Small intestine (tissue), 7 donors: Measurements from ENCODE around the gene DDN. TPM values are rescaled to one million over a fixed set of nuclear protein-coding genes. Genes with fewer than 3 reads are reported as not detected.

Experiments
- DNase-seq, 2 donors: peaks; one replicate each; pipeline versions ENCODE4 v3.0.0 to v3.0.0-alpha.2; 2013
- FAIRE-seq: peaks from 2 replicates; lab custom pipeline; 2012; peaks lifted over from hg19 to GRCh38; lab: Jason Lieb, UNC
- H3K27ac ChIP-seq, 3 donors: one replicate each; pipeline ENCODE4 v1.5.1; 2013; ENCODE audit warnings: low read length in 2 of 3, mild to moderate bottlenecking in 2 of 3, control low read depth in 1 of 3, inconsistent platforms in 1 of 3, low read depth in 1 of 3, moderate library complexity in 1 of 3
- H3K27me3 ChIP-seq, 3 donors: one replicate each; pipeline ENCODE4 v1.6.1; 2013; ENCODE audit warnings: low read length in 3 of 3, inconsistent platforms in 1 of 3; ENCODE audit not compliant: control insufficient read depth in 3 of 3, insufficient read depth in 3 of 3
- H3K36me3 ChIP-seq, 3 donors: one replicate each; pipeline ENCODE4 v1.6.1; 2013; ENCODE audit warnings: low read length in 3 of 3, inconsistent platforms in 1 of 3, low read depth in 1 of 3, mild to moderate bottlenecking in 1 of 3, moderate library complexity in 1 of 3; ENCODE audit not compliant: control insufficient read depth in 3 of 3, insufficient read depth in 2 of 3
- H3K4me1 ChIP-seq, 3 donors: one replicate each; pipeline ENCODE4 v1.6.1; 2013; ENCODE audit warnings: low read length in 2 of 3, inconsistent platforms in 1 of 3, low read depth in 1 of 3, mild to moderate bottlenecking in 1 of 3, moderate library complexity in 1 of 3; ENCODE audit not compliant: control insufficient read depth in 3 of 3, insufficient read depth in 2 of 3
- H3K4me3 ChIP-seq, 3 donors: one replicate each; pipeline ENCODE4 v1.5.1; 2013; ENCODE audit warnings: low read length in 3 of 3, control low read depth in 1 of 3, inconsistent platforms in 1 of 3, low read depth in 1 of 3, mild to moderate bottlenecking in 1 of 3, moderate library complexity in 1 of 3
- H3K9me3 ChIP-seq, 2 donors: one replicate each; pipeline ENCODE4 v1.6.1; 2013; ENCODE audit warnings: low read depth in 1 of 2, low read length in 1 of 2; ENCODE audit not compliant: control insufficient read depth in 2 of 2, insufficient read depth in 1 of 2
- WGBS, 3 donors: extraction: QIAGEN DNeasy Blood & Tissue Kit; methylation state at CpG; one replicate each; pipeline ENCODE4 v1.1.7; 2013; 5-methylcytosine and 5-hydroxymethylcytosine counted together
- polyA plus RNA-seq, 4 donors: library from polyadenylated mRNA; stranded (reverse) in 3 of 4; unstranded in 1 of 4; fragments of 200-250 nt in 3 of 4; fragments of 120-200 nt in 1 of 4; gene quantifications; one replicate each; pipeline versions ENCODE4 v1.2.1 to v1.2.3, GENCODE V29; 2013
- donor health status: healthy with polysubstance abuse.
- donor health status: control.
- donor health status: control.
- donor health status: Bipolar disorder and iron deficiency.
- donor health status: healthy.

Gene DDN
- polyA plus RNA-seq, 4 donors: 0.16 to 0.22 (median 0.19) TPM; not detected in 1

- no peaks in the 10 kb centered on the region for H3K27me3 ChIP-seq
- DNase-seq (no peak), FAIRE-seq (no peak)
- H3K4me3 ChIP-seq: peak overlapping the region in 1 of 3 donors; percentile 0
- H3K4me1 ChIP-seq: peaks cover 3 to 14% (median 6%) of the 10 kb centered on the region in 3 donors
- H3K27ac ChIP-seq: no peak overlapping the region
- H3K9me3 ChIP-seq: no peaks in the 10 kb centered on the region
- peaks cover 0 to 15% (median 0%) of the 10 kb centered on the region in 3 donors for H3K36me3 ChIP-seq
- 71 to 94% (median 89%) methylated on average over 3 of the region's 3 CpGs for WGBS, 3 donors
These were observed 44.2 kb downstream of the DDN start for GRCh38 chr12:48954841-48955501.

GRCh38 chr12:48954061-48954460, 45.1 kb downstream of the DDN start:
- no peak for FAIRE-seq
- Histone ChIP-seq H3K36me3 (peaks cover 0 to 19% (median 0%) of the 10 kb centered on the region in 3 donors), H3K4me3 (no peak overlapping the region), H3K9me3 (no peaks in the 10 kb centered on the region), H3K27me3 (no peaks in the 10 kb centered on the region), H3K27ac (no peak overlapping the region), H3K4me1 (peaks cover 3 to 14% (median 6%) of the 10 kb centered on the region in 3 donors)
- WGBS, 3 donors: 97 to 99% (median 98%) methylated on average over 3 of the region's 3 CpGs
- no peak for DNase-seq

GRCh38 chr12:48952691-48953090, 46.5 kb downstream of the DDN start:
- no peak overlapping the region for H3K27ac ChIP-seq
- DNase-seq (no peak), FAIRE-seq (no peak)
- peaks cover 0 to 22% (median 0%) of the 10 kb centered on the region in 3 donors for H3K36me3 ChIP-seq
- H3K9me3 ChIP-seq: no peaks in the 10 kb centered on the region
- 90 to 94% (median 90%) methylated on average over 4 of the region's 4 CpGs for WGBS, 3 donors
- H3K4me3 ChIP-seq: no peak overlapping the region
- peaks cover 3 to 6% (median 6%) of the 10 kb centered on the region in 3 donors for H3K4me1 ChIP-seq
- H3K27me3 ChIP-seq: no peaks in the 10 kb centered on the region

- no peak overlapping the region for H3K27ac ChIP-seq
- no peaks in the 10 kb centered on the region for H3K4me1 ChIP-seq
- H3K27me3 ChIP-seq: no peaks in the 10 kb centered on the region
- H3K36me3 ChIP-seq: peaks cover 0 to 32% (median 0%) of the 10 kb centered on the region in 3 donors
- no peak for FAIRE-seq
- H3K9me3 ChIP-seq: no peaks in the 10 kb centered on the region
- peak; percentile 28 to 72 for DNase-seq
- H3K4me3 ChIP-seq: no peak overlapping the region
- WGBS, 3 donors: 23 to 63% (median 56%) methylated on average over 3 of the region's 3 CpGs
These were observed 51.4 kb downstream of the DDN start for GRCh38 chr12:48947727-48948126.

- no peak for DNase-seq
- Histone ChIP-seq H3K4me3 (no peak overlapping the region), H3K36me3 (peaks cover 0 to 32% (median 0%) of the 10 kb centered on the region in 3 donors), H3K27me3 (no peaks in the 10 kb centered on the region), H3K4me1 (no peaks in the 10 kb centered on the region), H3K27ac (no peak overlapping the region), H3K9me3 (no peaks in the 10 kb centered on the region)
- WGBS, 3 donors: 81 to 88% (median 84%) methylated on average over 6 of the region's 6 CpGs
- FAIRE-seq: no peak
These were observed 52.2 kb downstream of the DDN start for GRCh38 chr12:48946943-48947342.

GRCh38 chr12:48946205-48946604, 53.0 kb downstream of the DDN start:
- H3K4me1 ChIP-seq: no peaks in the 10 kb centered on the region
- DNase-seq (no peak), FAIRE-seq (no peak)
- H3K4me3 ChIP-seq: no peak overlapping the region
- H3K27ac ChIP-seq: no peak overlapping the region
- no peaks in the 10 kb centered on the region for H3K27me3 ChIP-seq
- peaks cover 0 to 31% (median 2%) of the 10 kb centered on the region in 3 donors for H3K36me3 ChIP-seq
- no peaks in the 10 kb centered on the region for H3K9me3 ChIP-seq

Other genes with a start within 250 kb of the DDN start
- gene ADCY6, start 210.3 kb downstream of the DDN start, polyA plus RNA-seq: 10 to 100 TPM; 14.1 to 56.6 (median 23.9) TPM
- 10 to 100 TPM; 11.6 to 12.2 (median 12.0) TPM for gene CACNB3, start 180.9 kb downstream of the DDN start, polyA plus RNA-seq
- 10 to 100 TPM; 53.2 to 85.8 (median 57.1) TPM for gene DDX23, start 147.2 kb downstream of the DDN start, polyA plus RNA-seq
- 1 to 10 TPM; 1.3 to 6.3 (median 4.3) TPM for gene RND1, start 133.5 kb downstream of the DDN start, polyA plus RNA-seq
- gene FKBP11, start 73.9 kb downstream of the DDN start, polyA plus RNA-seq: 10 to 100 TPM; 22.4 to 82.7 (median 51.1) TPM
- 100 to 1,000 TPM in 1 of 4 donors, 10 to 100 TPM in 3; 37.3 to 104 (median 67.4) TPM for gene ARF3, start 41.9 kb downstream of the DDN start, polyA plus RNA-seq
- 1 to 10 TPM in 2 of 4 donors, under 1 TPM in 2; 0.28 to 1.4 (median 0.93) TPM for gene WNT10B, start 27.6 kb downstream of the DDN start, polyA plus RNA-seq
- under 1 TPM in 1 of 4 donors, not detected in 3; 0.07 TPM for gene WNT1, start 21.1 kb downstream of the DDN start, polyA plus RNA-seq
- 10 to 100 TPM; 50.0 to 69.7 (median 60.6) TPM for gene PRKAG1, start 19.4 kb upstream of the DDN start, polyA plus RNA-seq
- 10 to 100 TPM in 3 of 4 donors, 1 to 10 TPM in 1; 5.4 to 46.5 (median 22.8) TPM for gene KMT2D, start 61.4 kb upstream of the DDN start, polyA plus RNA-seq
- 1 to 10 TPM in 2 of 4 donors, under 1 TPM in 1, not detected in 1; 0.61 to 1.4 (median 1.2) TPM for gene RHEBL1, start 70.6 kb upstream of the DDN start, polyA plus RNA-seq
- 1 to 10 TPM in 1 of 4 donors, under 1 TPM in 1, not detected in 2; 0.15 to 2.3 TPM for gene DHH, start 95.4 kb upstream of the DDN start, polyA plus RNA-seq
- 100 to 1,000 TPM in 1 of 4 donors, 10 to 100 TPM in 3; 27.6 to 110 (median 81.8) TPM for gene LMBR1L, start 111.5 kb upstream of the DDN start, polyA plus RNA-seq
- 1,000 to 10,000 TPM in 1 of 4 donors, 100 to 1,000 TPM in 3; 196 to 1,168 (median 451) TPM for gene TUBA1B, start 132.0 kb upstream of the DDN start, polyA plus RNA-seq
- gene TUBA1A, start 189.7 kb upstream of the DDN start, polyA plus RNA-seq: 100 to 1,000 TPM in 2 of 4 donors, 10 to 100 TPM in 1, 1 to 10 TPM in 1; 9.8 to 158 (median 73.6) TPM